ENCODE measurements around the gene NECAB2.

DNA sequence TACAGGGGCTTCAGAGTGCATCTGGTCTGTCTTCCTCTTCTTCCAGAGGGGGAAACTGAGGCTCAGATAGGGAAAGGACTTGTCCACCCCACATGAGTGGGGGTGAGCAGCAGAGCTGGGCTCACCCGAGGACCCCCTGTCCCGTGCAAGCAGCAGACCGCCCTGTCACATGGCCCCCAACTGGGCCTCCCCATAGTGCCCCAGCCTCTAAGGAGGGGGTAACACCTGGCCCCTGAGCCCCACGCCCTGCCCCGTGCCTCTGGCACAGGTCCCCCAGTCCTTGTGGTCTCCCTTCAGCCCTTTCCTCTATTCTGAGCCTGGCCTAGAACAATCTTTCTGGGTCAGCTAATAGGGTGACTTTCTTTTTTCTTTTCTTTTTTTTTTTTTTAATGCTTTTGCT is 6.5 kb upstream of the NECAB2 start:
- TF ChIP-seq, protein P1, sequence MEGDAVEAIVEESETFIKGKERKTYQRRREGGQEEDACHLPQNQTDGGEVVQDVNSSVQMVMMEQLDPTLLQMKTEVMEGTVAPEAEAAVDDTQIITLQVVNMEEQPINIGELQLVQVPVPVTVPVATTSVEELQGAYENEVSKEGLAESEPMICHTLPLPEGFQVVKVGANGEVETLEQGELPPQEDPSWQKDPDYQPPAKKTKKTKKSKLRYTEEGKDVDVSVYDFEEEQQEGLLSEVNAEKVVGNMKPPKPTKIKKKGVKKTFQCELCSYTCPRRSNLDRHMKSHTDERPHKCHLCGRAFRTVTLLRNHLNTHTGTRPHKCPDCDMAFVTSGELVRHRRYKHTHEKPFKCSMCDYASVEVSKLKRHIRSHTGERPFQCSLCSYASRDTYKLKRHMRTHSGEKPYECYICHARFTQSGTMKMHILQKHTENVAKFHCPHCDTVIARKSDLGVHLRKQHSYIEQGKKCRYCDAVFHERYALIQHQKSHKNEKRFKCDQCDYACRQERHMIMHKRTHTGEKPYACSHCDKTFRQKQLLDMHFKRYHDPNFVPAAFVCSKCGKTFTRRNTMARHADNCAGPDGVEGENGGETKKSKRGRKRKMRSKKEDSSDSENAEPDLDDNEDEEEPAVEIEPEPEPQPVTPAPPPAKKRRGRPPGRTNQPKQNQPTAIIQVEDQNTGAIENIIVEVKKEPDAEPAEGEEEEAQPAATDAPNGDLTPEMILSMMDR (IDR thresholded peaks at IDR 0.05), result no peak
- TF ChIP-seq POLR2AphosphoS5 (IDR thresholded peaks at IDR 0.05), result no peak
